HG03575 (cell line): Measurements from ENCODE around the gene PPP1R12C.
"Not testable (repeated sequence)": the region's sequence is repeated elsewhere in the genome, so short reads cannot be mapped to it uniquely, and the experiment has no call there.

Source experiments
- ATAC-seq: cut with Tn5 transposase; IDR thresholded peaks from one replicate; pipeline ENCODE4 v1.9.1; 2021; ENCODE audit not compliant: unreplicated experiment, insufficient number of reproducible peaks, low FRiP score; ENCODE audit errors: extremely low read depth

Gene PPP1R12C

DNA sequence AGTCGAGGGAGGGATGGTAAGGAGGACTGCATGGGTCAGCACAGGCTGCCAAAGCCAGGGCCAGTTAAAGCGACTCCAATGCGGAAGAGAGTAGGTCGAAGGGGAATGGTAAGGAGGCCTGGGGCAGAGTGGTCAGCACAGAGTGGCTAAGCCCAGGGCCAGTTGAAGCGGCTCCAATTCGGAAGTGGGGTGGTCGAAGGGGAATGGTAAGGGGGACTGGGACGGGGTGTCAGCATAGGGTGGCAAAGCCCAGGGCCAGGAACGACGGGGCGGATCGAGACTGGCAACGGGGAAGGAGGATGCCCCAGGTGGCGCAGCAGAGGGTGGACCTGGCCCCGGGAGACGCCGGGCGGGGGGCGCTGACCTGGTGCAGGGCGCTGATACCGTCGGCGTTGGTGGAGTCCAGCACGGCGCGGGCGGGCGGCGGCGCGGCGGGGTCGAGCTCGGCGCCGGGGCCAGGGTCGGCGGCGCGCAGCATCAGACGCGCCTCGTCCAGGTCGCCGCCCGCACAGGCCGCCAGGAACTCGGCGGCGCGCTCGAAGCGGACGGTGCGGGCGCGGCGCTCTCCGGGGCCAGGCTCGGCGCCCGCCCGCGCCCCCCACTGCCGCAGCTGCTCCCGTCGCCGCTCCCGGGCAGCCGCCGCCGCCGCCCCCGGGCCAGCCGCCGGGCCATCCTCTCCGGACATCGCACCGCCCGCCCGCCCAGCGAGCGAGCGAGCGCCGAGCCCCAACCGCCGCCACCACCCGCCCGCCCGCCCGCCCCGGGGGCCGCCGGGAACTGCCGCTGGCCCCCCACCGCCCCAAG, at the start of gene PPP1R12C:
Gene PPP1R12C, minus strand, starts transcription at position 779 of the 804 bp plus-strand sequence. Its CDS starts 94 bp downstream, at position 685.
- no peak for ATAC-seq

GRCh38 chr19:55166530-55167268, 49.3 kb upstream of the PPP1R12C start, which contains the start of gene DNAAF3:
Gene DNAAF3, minus strand, starts transcription at chr19:55166613. Its CDS starts 200 bp downstream, at chr19:55166413.
- ATAC-seq, result no peak

DNA sequence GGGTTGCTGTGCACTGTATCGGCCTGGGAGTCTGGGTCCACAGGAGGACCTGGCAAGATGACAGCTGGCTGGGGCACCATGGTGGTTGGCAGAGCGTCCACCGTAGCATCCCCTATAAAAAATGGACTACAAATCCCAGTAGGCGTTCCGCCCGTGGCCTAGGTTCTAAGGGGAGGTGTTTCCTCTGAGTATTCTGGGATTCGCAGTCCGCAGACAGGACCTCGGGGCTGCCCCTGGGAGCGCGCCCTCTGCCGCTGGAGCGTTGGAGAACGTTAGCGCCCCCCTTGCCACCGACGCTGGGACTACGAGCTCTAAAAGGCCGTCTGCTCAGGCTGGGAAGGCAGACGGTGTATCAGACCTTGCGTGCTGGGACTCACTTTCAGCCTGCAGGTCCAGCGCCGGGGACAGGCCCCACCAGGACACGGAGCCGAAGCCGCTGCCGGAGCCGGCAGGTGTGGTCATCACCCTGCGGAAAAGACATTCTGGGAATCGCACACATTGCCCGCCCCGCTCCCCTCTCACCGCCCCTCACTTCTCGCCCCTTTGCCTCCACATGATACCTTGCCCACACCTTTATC, 48.6 kb upstream of the PPP1R12C start:
- ATAC-seq, result no peak

GRCh38 chr19:55161571-55162322, 44.3 kb upstream of the PPP1R12C start:
- no peak for ATAC-seq

DNA sequence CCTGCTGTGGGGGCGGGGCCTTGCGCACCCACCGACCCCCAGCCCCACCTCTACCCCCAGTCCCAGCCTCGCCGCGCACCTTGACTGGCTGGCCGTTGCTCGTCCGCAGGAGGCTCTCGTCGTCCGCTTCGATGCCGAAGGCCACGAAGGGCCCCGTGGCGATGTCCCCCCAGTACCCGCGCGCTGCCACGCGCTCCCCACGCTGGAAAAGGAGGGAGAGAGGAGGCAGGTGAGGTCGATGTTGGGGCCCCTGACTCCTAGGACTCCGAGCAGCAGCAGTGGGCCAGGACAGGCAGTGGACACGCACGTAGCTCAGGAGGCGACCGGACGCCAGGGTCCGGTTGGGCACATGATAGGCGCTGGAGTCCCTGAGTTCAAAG, 43.5 kb upstream of the PPP1R12C start:
- ATAC-seq, result no peak

DNA sequence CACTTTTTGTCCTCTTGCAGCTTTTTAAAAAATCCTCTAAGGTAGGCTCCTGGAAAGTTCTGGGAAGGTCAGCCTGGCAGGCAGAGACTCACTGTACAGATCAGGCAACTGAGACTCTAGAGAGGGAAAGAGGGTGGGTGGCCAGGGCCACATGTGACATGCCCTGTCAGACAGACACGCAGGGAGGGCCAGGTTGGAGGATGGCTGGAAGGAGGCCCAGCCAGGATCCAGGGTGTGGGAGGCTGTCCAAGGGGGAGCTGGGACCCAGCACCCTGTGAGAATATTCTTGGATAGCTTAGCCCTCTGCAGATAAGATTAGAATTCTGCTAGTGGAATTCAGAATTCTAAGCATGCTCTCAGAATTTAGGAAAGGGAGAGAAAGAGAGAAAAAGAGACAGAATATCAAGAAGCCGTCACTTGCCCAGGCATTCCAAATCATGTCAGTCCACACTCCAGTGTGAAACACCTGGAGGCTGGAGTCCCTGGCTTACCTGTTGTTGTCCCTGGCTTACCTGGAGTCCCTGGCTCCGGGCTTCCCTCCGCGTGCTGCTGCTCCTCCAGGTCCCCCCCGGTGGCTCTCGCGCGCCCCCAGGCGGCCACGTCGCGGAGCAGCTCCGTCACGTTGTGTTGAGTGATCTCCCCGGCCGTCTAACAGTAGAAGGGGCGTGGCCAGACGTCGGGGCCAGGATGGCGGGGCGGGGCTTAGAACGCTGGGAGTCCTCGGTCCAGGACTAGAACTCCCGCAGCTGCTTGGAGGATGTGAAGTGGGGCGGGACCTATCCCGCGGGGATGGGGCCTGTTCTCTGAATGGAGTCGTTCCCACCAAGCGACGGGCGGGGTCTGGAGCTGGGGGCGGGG, 42.9 kb upstream of the PPP1R12C start:
- no peak for ATAC-seq

DNA sequence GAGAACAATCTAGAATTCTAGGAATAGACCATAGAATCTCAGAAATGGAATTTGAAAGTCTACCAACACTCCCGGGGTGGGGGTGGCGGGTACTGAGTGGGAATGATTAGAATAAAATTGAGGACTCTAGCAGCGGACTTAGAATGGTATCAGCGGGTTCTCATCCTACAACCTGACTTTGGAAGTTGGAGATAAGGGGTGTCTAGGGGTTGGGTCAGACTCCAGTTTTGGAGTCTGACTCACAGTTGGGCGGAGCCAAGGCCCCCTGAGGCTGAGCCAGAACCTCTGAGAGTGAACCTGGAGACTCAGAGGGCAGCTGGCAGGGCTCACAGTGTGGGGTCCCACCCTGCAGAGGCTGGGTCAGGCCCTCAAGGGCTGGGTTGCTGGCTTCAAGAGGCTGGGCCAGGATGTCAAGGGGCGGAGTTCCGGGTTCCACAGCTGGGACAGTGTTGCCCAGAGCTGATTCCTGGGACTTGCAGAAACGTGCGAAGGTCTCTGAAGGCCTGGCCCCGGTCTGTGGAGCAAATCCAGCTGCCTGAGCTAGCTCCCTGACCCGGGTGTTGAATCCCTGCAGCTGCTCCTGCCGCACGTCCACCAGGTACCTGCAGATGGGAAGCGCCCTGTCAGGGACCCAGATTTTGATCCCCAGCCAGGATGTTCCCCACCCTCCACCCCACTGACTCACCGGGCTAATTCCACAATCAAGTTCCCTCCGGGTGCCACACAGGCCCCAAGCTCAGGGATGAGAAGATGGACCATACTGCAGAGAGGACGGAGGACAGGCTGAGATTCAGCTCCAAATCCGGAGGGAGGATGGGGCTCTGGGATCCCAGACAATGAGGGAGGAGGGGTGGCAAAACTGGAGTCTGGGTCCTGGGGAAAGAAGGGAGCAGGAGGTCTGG, 41.7 kb upstream of the PPP1R12C start:
- no peak for ATAC-seq

- ATAC-seq, result no peak
These were observed 41.0 kb upstream of the PPP1R12C start for GRCh38 chr19:55158423-55158822.

- no peak for ATAC-seq
These were observed 39.8 kb upstream of the PPP1R12C start, which contains the start of gene TNNI3 for GRCh38 chr19:55157064-55157908. Gene TNNI3, minus strand, starts transcription at chr19:55157732. Its CDS starts 143 bp downstream, at chr19:55157589.

DNA sequence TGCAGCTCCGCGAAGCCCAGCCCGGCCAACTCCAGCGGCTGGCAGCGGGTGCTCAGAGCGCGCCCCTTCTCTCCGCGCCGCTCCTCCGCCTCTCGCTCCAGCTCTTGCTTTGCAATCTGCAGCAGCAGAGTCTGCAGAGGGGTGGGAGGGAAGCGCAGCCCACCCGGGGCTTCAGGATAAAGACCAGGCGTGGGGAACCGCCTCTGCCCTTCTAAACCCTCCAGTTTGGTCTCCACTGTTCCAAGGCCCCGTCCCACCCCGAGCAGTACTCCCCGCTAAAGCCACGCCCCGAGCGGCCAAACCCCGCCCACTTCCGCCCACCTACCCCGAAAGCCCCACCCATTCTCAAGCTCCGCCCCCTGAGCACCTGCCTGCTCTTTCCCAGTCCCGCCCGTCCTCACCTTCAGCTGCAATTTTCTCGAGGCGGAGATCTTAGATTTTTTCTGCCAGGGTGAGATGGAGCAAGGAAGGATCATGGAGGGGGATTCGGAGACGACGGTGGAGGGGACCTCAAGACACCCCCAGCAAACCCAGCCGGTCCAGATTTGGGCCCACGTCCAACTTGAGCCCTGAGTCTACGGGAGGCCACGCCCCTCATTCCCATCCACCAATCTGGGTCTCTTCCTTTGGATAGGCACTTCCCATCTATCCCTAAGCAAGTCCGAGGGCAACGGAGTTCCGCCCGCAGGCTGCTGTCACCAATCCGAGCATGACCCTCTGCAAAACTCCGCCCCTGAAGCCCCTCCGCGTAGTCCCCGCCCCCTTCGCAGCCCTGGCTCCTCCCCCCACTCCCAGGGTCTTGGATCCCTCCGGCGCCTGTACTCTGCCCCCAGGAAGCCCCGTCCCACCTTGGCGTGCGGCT, 39.0 kb upstream of the PPP1R12C start:
- ATAC-seq, result no peak

DNA sequence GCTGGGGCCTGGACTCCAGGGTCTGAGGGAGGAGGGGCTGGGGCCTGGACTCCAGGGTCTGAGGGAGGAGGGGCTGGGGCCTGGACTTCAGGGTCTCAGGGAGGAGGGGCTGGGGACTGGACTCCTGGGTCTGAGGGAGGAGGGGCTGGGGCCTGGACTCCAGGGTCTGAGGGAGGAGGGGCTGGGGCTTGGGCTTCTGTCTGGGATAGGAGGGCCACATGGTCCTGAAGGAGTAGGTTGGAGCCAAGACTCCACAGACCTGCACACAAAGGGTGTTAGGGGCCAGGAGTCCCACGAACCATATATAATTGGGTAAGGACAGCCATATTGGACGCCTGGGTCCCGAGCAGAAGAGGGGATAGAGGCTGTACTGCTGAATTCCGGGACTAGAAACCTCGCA, 38.3 kb upstream of the PPP1R12C start:
- not testable (repeated sequence) for ATAC-seq

DNA sequence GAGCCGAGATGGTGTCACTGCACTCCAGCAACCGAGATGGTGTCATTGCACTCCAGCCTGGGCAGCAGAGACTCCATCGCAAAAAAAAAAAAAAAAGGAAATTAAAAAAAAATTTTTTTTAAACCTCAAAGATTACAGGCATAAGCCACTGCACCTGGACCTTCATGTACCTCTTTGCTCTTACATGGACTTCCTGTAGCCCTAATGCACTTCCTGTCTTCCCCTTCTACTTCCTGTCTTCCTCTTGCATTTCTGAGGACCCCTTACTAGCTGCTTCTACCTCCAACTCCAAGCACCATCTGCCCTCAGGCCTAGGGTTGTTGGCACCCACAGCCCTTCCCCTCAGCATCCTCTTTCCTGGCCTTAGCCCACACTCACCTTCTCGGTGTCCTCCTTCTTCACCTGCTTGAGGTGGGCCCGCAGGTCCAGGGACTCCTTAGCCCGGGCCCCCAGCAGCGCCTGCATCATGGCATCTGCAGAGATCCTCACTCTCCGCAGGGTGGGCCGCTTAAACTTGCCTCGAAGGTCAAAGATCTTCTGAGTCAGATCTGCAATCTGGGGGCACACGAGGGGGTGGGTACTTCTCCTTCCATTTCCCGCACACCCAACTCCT, 36.3 kb upstream of the PPP1R12C start:
- no peak for ATAC-seq

GRCh38 chr19:55152017-55152416, 34.6 kb upstream of the PPP1R12C start:
- no peak for ATAC-seq

GRCh38 chr19:55149078-55150003, 31.9 kb upstream of the PPP1R12C start, which contains the start of gene TNNT1:
Gene TNNT1, minus strand, starts transcription at chr19:55149206. Its CDS starts 2,049 bp downstream, at chr19:55147157.
- no peak for ATAC-seq
